ENCODE measurements around the gene BLOC1S3.

Gene BLOC1S3

GRCh38 chr19:45162608-45163143, 15.9 kb upstream of the BLOC1S3 start:
- no peak for DNase-seq

- no peak for DNase-seq
Observed at GRCh38 chr19:45163156-45163555, 15.4 kb upstream of the BLOC1S3 start.

GRCh38 chr19:45163751-45164460, 14.7 kb upstream of the BLOC1S3 start:
- DNase-seq: no peak

GRCh38 chr19:45164577-45165335, 13.8 kb upstream of the BLOC1S3 start:
- peak; percentile 45 for DNase-seq

GRCh38 chr19:45166723-45167252, 11.8 kb upstream of the BLOC1S3 start:
- DNase-seq: peak; percentile 55

GRCh38 chr19:45168767-45169351, 9.7 kb upstream of the BLOC1S3 start:
- DNase-seq: no peak

GRCh38 chr19:45169602-45170001, 9.0 kb upstream of the BLOC1S3 start:
- DNase-seq: no peak

- DNase-seq: no peak
Observed at GRCh38 chr19:45170146-45171106, 8.2 kb upstream of the BLOC1S3 start.

GRCh38 chr19:45171211-45171623, 7.4 kb upstream of the BLOC1S3 start:
- no peak for DNase-seq

- DNase-seq: no peak
Observed at GRCh38 chr19:45172173-45172572, 6.4 kb upstream of the BLOC1S3 start.

GRCh38 chr19:45172611-45173208, 5.9 kb upstream of the BLOC1S3 start:
- DNase-seq: no peak

- DNase-seq: no peak
Observed at GRCh38 chr19:45173816-45174215, 4.8 kb upstream of the BLOC1S3 start.

- no peak for DNase-seq
Observed at GRCh38 chr19:45175515-45176345, 2.9 kb upstream of the BLOC1S3 start.

GRCh38 chr19:45177817-45178261, 745 bp upstream of the BLOC1S3 start, which contains the start of gene TRAPPC6A:
TRAPPC6A (minus strand) TSS chr19:45178237; CDS start chr19:45178218, 19 bp downstream.
- no peak for DNase-seq

GRCh38 chr19:45179072-45179891, 698 bp downstream of the BLOC1S3 start:
- no peak for DNase-seq

GRCh38 chr19:45179892-45180370, 1.3 kb downstream of the BLOC1S3 start:
- no peak for DNase-seq

GRCh38 chr19:45180936-45181335, 2.4 kb downstream of the BLOC1S3 start:
- no peak for DNase-seq

- no peak for DNase-seq
Observed at GRCh38 chr19:45182758-45183157, 4.2 kb downstream of the BLOC1S3 start.

GRCh38 chr19:45184115-45184514, 5.5 kb downstream of the BLOC1S3 start:
- no peak for DNase-seq

Measured in eye (tissue), 1 donor.